Tibial nerve (tissue), 3 donors: ENCODE data around the gene SMAD3.

ENCODE experiments used
- CTCF ChIP-seq, 5 experiments: fragments of 200-600 bp in 3 of 5; fragments of 450-650 bp in 2 of 5; sonication (generic) in 3 of 5; IDR thresholded peaks; one replicate each; pipeline ENCODE4 v1.5.1; 2016 to 2019; ENCODE audit warnings: antibody characterized with exemption in 5 of 5, mild to moderate bottlenecking in 3 of 5, moderate library complexity in 2 of 5
- POLR2A ChIP-seq, 2 donors: fragments of 450-650 bp; IDR thresholded peaks; one replicate each; pipeline ENCODE4 v1.6.1; 2017; ENCODE audit warnings: antibody characterized with exemption in 2 of 2, mild to moderate bottlenecking in 2 of 2, moderate library complexity in 2 of 2

DNA sequence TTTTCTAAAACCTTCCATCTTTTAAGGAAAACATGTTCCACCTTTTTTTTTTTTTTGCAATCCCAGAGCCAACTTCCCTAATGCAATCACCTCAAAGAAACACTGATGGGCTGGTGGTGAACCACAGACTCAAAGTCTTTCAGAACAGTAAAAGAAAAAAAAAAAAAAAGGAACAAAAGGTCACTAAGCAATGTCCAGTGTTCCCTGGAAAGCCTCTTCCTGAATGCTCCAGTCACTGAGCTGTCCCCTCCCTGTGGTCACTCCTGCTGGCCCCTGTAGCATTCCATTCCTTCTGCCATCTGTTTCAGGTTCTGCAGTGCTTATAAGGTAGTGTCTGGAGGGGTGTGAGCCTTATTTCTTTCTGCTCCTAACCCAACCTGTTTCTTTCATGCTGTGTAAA is 135.7 kb downstream of the SMAD3 start:
- no peak for TF ChIP-seq CTCF (IDR thresholded peaks at IDR 0.05)
- TF ChIP-seq POLR2A (IDR thresholded peaks at IDR 0.05), result no peak
